ENCODE measurements around the gene USP53. TPM values are rescaled to one million over a fixed set of nuclear protein-coding genes. Genes with fewer than 3 reads are reported as not detected.

Gene USP53
- total and polyA plus RNA-seq, 2 donors (not counting 3 experiments of a cell fraction or from before 2014, with no cell fraction given) = 7.8 to 22.8 TPM

DNA sequence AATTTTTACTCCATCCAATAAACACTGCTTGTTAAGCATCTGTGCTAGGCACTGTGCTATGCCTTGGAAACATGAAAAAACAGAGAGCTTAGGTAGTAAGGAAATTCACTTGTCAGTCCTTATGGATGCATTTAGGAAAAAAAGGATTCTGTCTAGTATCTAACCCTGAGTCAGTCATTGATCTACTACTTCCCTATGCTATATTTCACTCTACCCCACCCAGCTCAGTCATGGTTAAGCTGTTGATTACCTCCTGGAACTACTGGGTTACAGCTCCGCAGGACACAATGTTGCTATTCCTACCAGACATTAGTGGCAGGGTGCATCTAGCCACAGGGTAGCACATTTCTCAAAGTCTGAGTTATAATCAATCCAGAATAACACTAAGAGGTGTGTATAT, 2.9 kb upstream of the USP53 start:
- peaks cover 64% of the 10 kb centered on the region for H3K4me1 ChIP-seq (ENCODE audit: control insufficient read depth, extremely low read depth, insufficient read depth, low read length)
- no peak overlapping the region for H3K9ac ChIP-seq (replicated peaks; ENCODE audit: extremely low read depth, insufficient read depth, low read length)
- TF ChIP-seq GATA2 (IDR thresholded peaks at IDR 0.05; ENCODE audit: insufficient read depth, insufficient read length, low read depth, low read length) (no peak), FOS (IDR thresholded peaks at IDR 0.05; ENCODE audit: borderline replicate concordance, insufficient read depth, low read length) (no peak), MYC (IDR thresholded peaks at IDR 0.05; ENCODE audit: low read depth, low read length) (no peak), POLR2AphosphoS5 (IDR thresholded peaks at IDR 0.05; ENCODE audit: insufficient read depth, low read depth, low read length) (no peak), POLR2A (IDR thresholded peaks at IDR 0.05; ENCODE audit: low read depth, low read length) (no peak), EZH2 (IDR thresholded peaks at IDR 0.05; ENCODE audit: borderline replicate concordance, low read depth, low read length, severe bottlenecking) (no peak), JUN (IDR thresholded peaks at IDR 0.05; ENCODE audit: borderline replicate concordance, insufficient read depth, insufficient read length, low read depth) (no peak), CTCF (IDR thresholded peaks at IDR 0.05; ENCODE audit: extremely low read depth in 1 of 2, insufficient read depth in 1 of 2, low read depth in 1 of 2, low read length in 2 of 2) (no peak)
- TF ChIP-seq, protein P1, sequence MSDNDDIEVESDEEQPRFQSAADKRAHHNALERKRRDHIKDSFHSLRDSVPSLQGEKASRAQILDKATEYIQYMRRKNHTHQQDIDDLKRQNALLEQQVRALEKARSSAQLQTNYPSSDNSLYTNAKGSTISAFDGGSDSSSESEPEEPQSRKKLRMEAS (IDR thresholded peaks at IDR 0.05; ENCODE audit: insufficient read depth, insufficient read length) = no peak
- peaks cover 19% of the 10 kb centered on the region for H3K79me2 ChIP-seq (ENCODE audit: control insufficient read depth, insufficient read depth, low read length)
- H3K36me3 ChIP-seq (ENCODE audit: control insufficient read depth in 2 of 2, extremely low read depth in 1 of 2, insufficient read depth in 2 of 2, low read length in 2 of 2) = no peaks in the 10 kb centered on the region
- DNase-seq (ENCODE audit: low read depth, low spot score) (no peak), FAIRE-seq (no peak)
- no peak overlapping the region for H3K4me3 ChIP-seq (replicated peaks in 1 of 3; ENCODE audit: insufficient read depth in 1 of 3, low read depth in 1 of 3, low read length in 3 of 3)
- intact Hi-C loops (cut with micrococcal nuclease) (loop anchor here (2.0 kb wide), 1 partner anchor 85 kb away; no protein-coding TSS in a partner anchor), dilution Hi-C loops (cut with MboI; ENCODE audit: extremely low pct_ligation_motif_present, low sequenced_read_pairs) (no loop called here)
- CTCF ChIA-PET = interaction anchor here (1.0 to 2.3 kb wide), 2 partner anchors 19 to 169 kb away, joined by 3 to 9 read pairs; no protein-coding TSS in a partner anchor
- no peaks in the 10 kb centered on the region for H3K27me3 ChIP-seq (ENCODE audit: control insufficient read depth in 2 of 2, insufficient read depth in 2 of 2, low read length in 2 of 2)
- POLR2A ChIA-PET = no interaction called here
- H3K27ac ChIP-seq (ENCODE audit: insufficient read depth, low read depth, low read length) = peak overlapping the region; percentile 52
- no TSS peak for BruUV-seq (replicated peaks)
- no peaks in the 10 kb centered on the region for H4K20me1 ChIP-seq (replicated peaks; ENCODE audit: control insufficient read depth, extremely low read depth, insufficient read depth, low read length)
- no peak overlapping the region for H2AFZ ChIP-seq (ENCODE audit: low read depth, low read length)
- H3K4me2 ChIP-seq (ENCODE audit: insufficient read depth, low read length) = peak overlapping the region; percentile 60
- H3K9me3 ChIP-seq (replicated peaks; ENCODE audit: control insufficient read depth, insufficient read depth, low read length) = no peaks in the 10 kb centered on the region
- no peaks in the 10 kb centered on the region for H3K9me1 ChIP-seq (replicated peaks; ENCODE audit: control insufficient read depth, extremely low read depth, insufficient read depth, low read length)
